A549 (cell line): ENCODE measurements around the gene CALML3. TPM values are rescaled to one million over a fixed set of nuclear protein-coding genes. Genes with fewer than 3 reads are reported as not detected.

ENCODE experiments used
- ATAC-seq, 2 experiments: fragments of 200-7000 bp in 1 of 2; fragments of >200 bp in 1 of 2; cut with Nextera tagmentation in 1 of 2; cut with Tn5 transposase in 1 of 2; 3 replicates each; pipeline versions ENCODE4 v1.8.0 to v1.9.1; 2018 to 2020; ENCODE audit warnings: mild to moderate bottlenecking in 1 of 2, moderate library complexity in 1 of 2
- CTCF ChIA-PET: fragments of 300-600 bp; sonication (Branson Sonifier 250); formaldehyde crosslinking; extraction: SDS; loops from one replicate; lab custom pipeline; 2021; ENCODE audit warnings: antibody characterized with exemption, inconsistent platforms; lab: Yijun Ruan, JAX
- POLR2A ChIA-PET: fragments of 350-600 bp; formaldehyde crosslinking; extraction: SDS; loops from one replicate; lab custom pipeline; 2021; ENCODE audit warnings: antibody characterized with exemption, inconsistent platforms; lab: Yijun Ruan, JAX
- DNase-seq, 2 experiments: peaks; one replicate each; pipeline versions ENCODE4 v3.0.0 to v3.0.0-alpha.2; 2011 to 2016; ENCODE audit warnings: low read depth in 1 of 2, low spot score in 1 of 2
- FAIRE-seq: peaks from 2 replicates; lab custom pipeline; 2011; peaks lifted over from hg19 to GRCh38; lab: Jason Lieb, UNC
- H3K27ac ChIP-seq, 2 experiments: fragments of >200 bp; sonication (Bioruptor Twin); formaldehyde crosslinking; 3 replicates each; pipeline ENCODE4 v1.5.1; 2016 to 2017
- H3K4me1 ChIP-seq: fragments of >200 bp; sonication (Bioruptor Twin); formaldehyde crosslinking; 3 replicates; pipeline ENCODE4 v1.6.1; 2016
- H3K4me2 ChIP-seq: fragments of >200 bp; sonication (Bioruptor Twin); formaldehyde crosslinking; 3 replicates; pipeline ENCODE4 v1.6.1; 2016
- H3K4me3 ChIP-seq: fragments of >200 bp; sonication (Bioruptor Twin); formaldehyde crosslinking; 3 replicates; pipeline ENCODE4 v1.5.1; 2016
- H3K9me3 ChIP-seq: fragments of >200 bp; sonication (Bioruptor Twin); formaldehyde crosslinking; 3 replicates; pipeline ENCODE4 v1.6.1; 2016
- ATOH8 ChIP-seq: fragments of 250-450 bp; sonication (Bioruptor Pico); IDR thresholded peaks from 2 replicates; pipeline ENCODE4 v1.5.0; 2020; ENCODE audit warnings: low read depth, mild to moderate bottlenecking, moderate library complexity
- CHD2 ChIP-seq: fragments of 150-350 bp; IDR thresholded peaks from 2 replicates; pipeline ENCODE4 v1.6.1; 2014; ENCODE audit warnings: low read length; ENCODE audit not compliant: partially characterized antibody
- CHD4 ChIP-seq: fragments of 200-600 bp; sonication (generic); IDR thresholded peaks from 2 replicates; pipeline ENCODE4 v1.6.1; 2016; ENCODE audit warnings: antibody characterized with exemption, mild to moderate bottlenecking, borderline replicate concordance
- E2F6 ChIP-seq: IDR thresholded peaks from 2 replicates; pipeline ENCODE4 v1.6.1; 2012; ENCODE audit warnings: low read depth, borderline replicate concordance
- EHF ChIP-seq: fragments of 250-450 bp; sonication (Bioruptor Pico); IDR thresholded peaks from 2 replicates; pipeline ENCODE4 v1.5.0; 2020; ENCODE audit warnings: mild to moderate bottlenecking
- EHMT2 ChIP-seq: fragments of 200-600 bp; sonication (generic); IDR thresholded peaks from 2 replicates; pipeline ENCODE4 v1.6.1; 2016; ENCODE audit warnings: antibody characterized with exemption, low read depth, mild to moderate bottlenecking, moderate library complexity
- FOSB ChIP-seq: fragments of 250-450 bp; sonication (Bioruptor Pico); IDR thresholded peaks from 2 replicates; pipeline ENCODE4 v1.5.0; 2020; ENCODE audit warnings: mild to moderate bottlenecking, moderate library complexity
- FOSL2 ChIP-seq, 2 experiments: fragments of 450-650 bp in 1 of 2; fragments of >200 bp in 1 of 2; sonication (Bioruptor Twin) in 1 of 2; formaldehyde crosslinking; IDR thresholded peaks; 2 replicates each; pipeline versions ENCODE4 v1.5.0 to v1.6.1; 2016 to 2020; ENCODE audit warnings: mild to moderate bottlenecking in 1 of 2, moderate library complexity in 1 of 2
- FOXS1 ChIP-seq: fragments of 250-450 bp; sonication (Bioruptor Pico); IDR thresholded peaks from 2 replicates; pipeline ENCODE4 v1.5.0; 2020; ENCODE audit warnings: mild to moderate bottlenecking, moderate library complexity
- GATA3 ChIP-seq: IDR thresholded peaks from 2 replicates; pipeline ENCODE4 v1.6.1; 2012; ENCODE audit warnings: borderline replicate concordance
- HEYL ChIP-seq: fragments of 250-450 bp; sonication (Bioruptor Pico); IDR thresholded peaks from 2 replicates; pipeline ENCODE4 v1.8.0; 2021; ENCODE audit warnings: mild to moderate bottlenecking, moderate library complexity
- HMGXB4 ChIP-seq: fragments of 250-450 bp; sonication (Bioruptor Pico); IDR thresholded peaks from 2 replicates; pipeline ENCODE4 v1.5.0; 2021; ENCODE audit warnings: mild to moderate bottlenecking, moderate library complexity, borderline replicate concordance
- HOXB13 ChIP-seq: fragments of 250-450 bp; sonication (Bioruptor Pico); IDR thresholded peaks from 2 replicates; pipeline ENCODE4 v1.5.0; 2020; ENCODE audit warnings: low read depth, mild to moderate bottlenecking, moderate library complexity
- JUN ChIP-seq, 2 experiments: fragments of >200 bp; sonication (Bioruptor Twin); formaldehyde crosslinking; IDR thresholded peaks; 2 replicates in 1 of 2; 3 replicates in 1 of 2; pipeline ENCODE4 v1.6.1; 2016 to 2017
- KDM5A ChIP-seq: fragments of 200-600 bp; sonication (generic); IDR thresholded peaks from 2 replicates; pipeline ENCODE4 v1.6.1; 2016; ENCODE audit warnings: antibody characterized with exemption, mild to moderate bottlenecking
- MAX ChIP-seq: IDR thresholded peaks from 2 replicates; pipeline ENCODE4 v1.6.1; 2012
- MAZ ChIP-seq: fragments of 150-350 bp; IDR thresholded peaks from 2 replicates; pipeline ENCODE4 v1.6.1; 2014; ENCODE audit warnings: antibody characterized with exemption, low read depth, low read length, borderline replicate concordance
- NPAS2 ChIP-seq: fragments of 250-450 bp; sonication (Bioruptor Pico); IDR thresholded peaks from 2 replicates; pipeline ENCODE4 v1.8.0; 2022; ENCODE audit warnings: mild to moderate bottlenecking, moderate library complexity, borderline replicate concordance
- POLR2A ChIP-seq: IDR thresholded peaks from 2 replicates; pipeline ENCODE4 v1.6.1; 2012; ENCODE audit warnings: mild to moderate bottlenecking, low read length
- TFCP2L1 ChIP-seq: fragments of 250-450 bp; sonication (Bioruptor Pico); IDR thresholded peaks from 2 replicates; pipeline ENCODE4 v1.5.0; 2021; ENCODE audit warnings: mild to moderate bottlenecking
- TP53 ChIP-seq: fragments of 250-450 bp; sonication (Bioruptor Pico); IDR thresholded peaks from 2 replicates; pipeline ENCODE4 v1.5.0; 2021; ENCODE audit warnings: mild to moderate bottlenecking, moderate library complexity
- WGBS: methylation state at CpG from one replicate; pipeline ENCODE4 v1.1.6; 2017; ENCODE audit errors: missing lambda C conversion rate; 5-methylcytosine and 5-hydroxymethylcytosine counted together
- polyA plus RNA-seq, 4 experiments: library from polyadenylated mRNA; depleted of rRNA in 3 of 4; stranded (reverse); fragments of >200 nt; fragmentation: RNase III in 1 of 4; extraction: RNeasy Plus Mini Kit Qiagen cat#74134 plus additional on column Dnase treatment in 1 of 4; gene quantifications; 2 replicates in 3 of 4; 3 replicates in 1 of 4; pipeline ENCODE4 v1.2.3, GENCODE V29; 2011 to 2017

Gene CALML3
- polyA plus RNA-seq, 2 of the 4 experiments (the other 2 are of a cell fraction) = not detected

- ChIA-PET POLR2A (interaction anchor here (0.7 kb wide), 1 partner anchor 58 kb away, joined by 3 read pairs; no protein-coding TSS in a partner anchor), CTCF (interaction anchor here (1.2 to 4.8 kb wide), 4 partner anchors 13 to 122 kb away, joined by 3 to 23 read pairs (median 4); no protein-coding TSS in a partner anchor)
- ATAC-seq (peak in 1 of 2 experiments; percentile 12; a peak in 1 of 6 replicates), FAIRE-seq (no peak), DNase-seq (no peak)
- Histone ChIP-seq H3K4me3 (no peak overlapping the region), H3K4me1 (no peaks in the 10 kb centered on the region), H3K27ac (no peak overlapping the region), H3K4me2 (no peak overlapping the region), H3K9me3 (no peaks in the 10 kb centered on the region)
- WGBS = 63% methylated on average over 5 of the region's 5 CpGs
- TF ChIP-seq MAX = no peak
- TF ChIP-seq TFCP2L1 (CRISPR knock-in tag) = no peak
- no peak for TF ChIP-seq MAZ
- no peak for TF ChIP-seq CHD2
- no peak for TF ChIP-seq EHF (CRISPR knock-in tag)
- no peak for TF ChIP-seq HOXB13 (CRISPR knock-in tag)
- no peak for TF ChIP-seq JUN (IDR thresholded peaks at IDR 0.05)
- no peak for TF ChIP-seq FOXS1 (CRISPR knock-in tag)
- no peak for TF ChIP-seq HMGXB4
- no peak for TF ChIP-seq EHMT2
- no peak for TF ChIP-seq TP53 (CRISPR knock-in tag)
- no peak for TF ChIP-seq ATOH8 (CRISPR knock-in tag)
- no peak for TF ChIP-seq NPAS2 (CRISPR knock-in tag)
- no peak for TF ChIP-seq E2F6
- TF ChIP-seq HEYL (CRISPR knock-in tag) = no peak
- no peak for TF ChIP-seq FOSB (CRISPR knock-in tag)
Measured at GRCh38 chr10:5500910-5501309, 23.9 kb upstream of the CALML3 start.

GRCh38 chr10:5502061-5502521, 22.7 kb upstream of the CALML3 start:
- no peak overlapping the region for H3K4me3 ChIP-seq
- H3K4me2 ChIP-seq = no peak overlapping the region
- no peaks in the 10 kb centered on the region for H3K9me3 ChIP-seq
- no peak for ATAC-seq
- WGBS = 77% methylated on average over 10 of the region's 12 CpGs
- ChIA-PET POLR2A (no interaction called here), CTCF (interaction anchor here (1.2 to 4.8 kb wide), 3 partner anchors 15 to 121 kb away, joined by 3 to 23 read pairs (median 3); no protein-coding TSS in a partner anchor)
- TF ChIP-seq GATA3 (no peak), POLR2A (no peak), HEYL (CRISPR knock-in tag) (no peak), FOSL2 (IDR thresholded peaks at IDR 0.05) (no peak), FOSL2 (CRISPR knock-in tag; IDR thresholded peaks at IDR 0.05) (no peak), MAZ (no peak), HMGXB4 (no peak), EHMT2 (no peak), CHD4 (no peak), KDM5A (no peak)
- DNase-seq = no peak
- FAIRE-seq = no peak
- H3K27ac ChIP-seq = no peak overlapping the region
- no peaks in the 10 kb centered on the region for H3K4me1 ChIP-seq
